ENCODE measurements around the gene KCNRG.

DNA sequence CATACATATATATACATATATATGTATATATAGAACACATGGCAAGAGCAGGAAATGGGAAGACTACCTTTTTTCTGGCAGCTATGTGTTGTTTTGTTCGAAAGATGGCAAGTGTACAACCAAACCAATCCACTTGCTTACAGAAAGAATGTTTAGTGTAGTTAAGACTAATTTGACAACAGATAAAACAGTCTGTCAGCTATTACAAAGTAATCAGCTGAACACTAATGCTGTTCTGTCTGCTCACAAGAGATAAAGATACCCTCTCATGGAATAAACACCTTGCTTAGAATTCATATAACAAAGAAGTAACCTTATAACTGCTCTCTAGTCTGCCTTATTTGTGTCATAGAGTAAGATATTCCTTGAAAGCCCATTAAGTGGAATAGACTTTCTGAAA lies 858 bp upstream of the KCNRG start:
- TF ChIP-seq, protein P1, sequence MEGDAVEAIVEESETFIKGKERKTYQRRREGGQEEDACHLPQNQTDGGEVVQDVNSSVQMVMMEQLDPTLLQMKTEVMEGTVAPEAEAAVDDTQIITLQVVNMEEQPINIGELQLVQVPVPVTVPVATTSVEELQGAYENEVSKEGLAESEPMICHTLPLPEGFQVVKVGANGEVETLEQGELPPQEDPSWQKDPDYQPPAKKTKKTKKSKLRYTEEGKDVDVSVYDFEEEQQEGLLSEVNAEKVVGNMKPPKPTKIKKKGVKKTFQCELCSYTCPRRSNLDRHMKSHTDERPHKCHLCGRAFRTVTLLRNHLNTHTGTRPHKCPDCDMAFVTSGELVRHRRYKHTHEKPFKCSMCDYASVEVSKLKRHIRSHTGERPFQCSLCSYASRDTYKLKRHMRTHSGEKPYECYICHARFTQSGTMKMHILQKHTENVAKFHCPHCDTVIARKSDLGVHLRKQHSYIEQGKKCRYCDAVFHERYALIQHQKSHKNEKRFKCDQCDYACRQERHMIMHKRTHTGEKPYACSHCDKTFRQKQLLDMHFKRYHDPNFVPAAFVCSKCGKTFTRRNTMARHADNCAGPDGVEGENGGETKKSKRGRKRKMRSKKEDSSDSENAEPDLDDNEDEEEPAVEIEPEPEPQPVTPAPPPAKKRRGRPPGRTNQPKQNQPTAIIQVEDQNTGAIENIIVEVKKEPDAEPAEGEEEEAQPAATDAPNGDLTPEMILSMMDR (IDR thresholded peaks at IDR 0.05): no peak
- TF ChIP-seq EZH2phosphoT487 (IDR thresholded peaks at IDR 0.05): no peak
